SU-DHL-6 (cell line): ENCODE data around the gene ASTN2.

Source experiments
- H2AFZ ChIP-seq: fragments of 200-600 bp; sonication (generic); 2 replicates; pipeline ENCODE4 v1.6.1; 2014; ENCODE audit warnings: low read depth, mild to moderate bottlenecking, moderate library complexity, mixed read lengths, antibody characterized with exemption, low read length; ENCODE audit not compliant: severe bottlenecking
- H3F3A ChIP-seq: fragments of 200-600 bp; shearing (Covaris generic); 2 replicates; pipeline ENCODE4 v1.6.0; 2016; ENCODE audit warnings: antibody characterized with exemption, mild to moderate bottlenecking; ENCODE audit not compliant: insufficient read depth
- H3K27ac ChIP-seq: fragments of 200-600 bp; sonication (generic); 2 replicates; pipeline ENCODE4 v1.5.1; 2016; ENCODE audit warnings: low read depth, mild to moderate bottlenecking, low read length, moderate library complexity, mixed read lengths
- H3K27me3 ChIP-seq: fragments of 200-600 bp; sonication (generic), shearing (Covaris generic); 2 replicates; pipeline ENCODE4 v1.6.0; 2014; ENCODE audit warnings: mild to moderate bottlenecking, low read length
- H3K36me3 ChIP-seq: fragments of 200-600 bp; sonication (generic); 2 replicates; pipeline ENCODE4 v1.6.1; 2014; ENCODE audit warnings: mild to moderate bottlenecking, low read length, mixed read lengths
- H3K4me2 ChIP-seq: fragments of 300-600, 200-600 bp; shearing (Covaris generic), sonication (generic); 2 replicates; pipeline ENCODE4 v1.6.0; 2014; ENCODE audit warnings: low read length, low read depth, mild to moderate bottlenecking; ENCODE audit not compliant: poor library complexity, severe bottlenecking
- H3K4me3 ChIP-seq: fragments of 200-600 bp; sonication (generic); 2 replicates; pipeline ENCODE4 v1.5.1; 2014; ENCODE audit warnings: antibody characterized with exemption, low read length, mild to moderate bottlenecking, mixed read lengths; ENCODE audit not compliant: insufficient read depth, poor library complexity, severe bottlenecking
- H3K79me2 ChIP-seq: fragments of 200-600 bp; sonication (generic); 2 replicates; pipeline ENCODE4 v1.6.1; 2014; ENCODE audit warnings: mild to moderate bottlenecking, low read length, moderate library complexity; ENCODE audit not compliant: insufficient read depth
- H3K9ac ChIP-seq: fragments of 200-600 bp; sonication (generic); 2 replicates; pipeline ENCODE4 v1.7.0; 2014; ENCODE audit warnings: mild to moderate bottlenecking, low read length
- H3K9me2 ChIP-seq: fragments of 200-600 bp; sonication (generic); replicated peaks from 2 replicates; pipeline ENCODE4 v1.6.1; 2014; ENCODE audit warnings: low read length; ENCODE audit not compliant: insufficient read depth
- H3K9me3 ChIP-seq: fragments of 200-600 bp; sonication (generic); 2 replicates; pipeline ENCODE4 v1.6.1; 2014; ENCODE audit warnings: low read length, mixed read lengths; ENCODE audit not compliant: insufficient read depth
- H4K20me1 ChIP-seq: fragments of 200-600 bp; sonication (generic); 2 replicates; pipeline ENCODE4 v1.6.1; 2014; ENCODE audit warnings: low read depth, mild to moderate bottlenecking, antibody characterized with exemption, low read length, moderate library complexity, mixed read lengths
- CTCF ChIP-seq: fragments of 200-600 bp; sonication (generic); IDR thresholded peaks from one replicate; pipeline ENCODE4 v1.5.1; 2017; ENCODE audit warnings: antibody characterized with exemption, mild to moderate bottlenecking, low read length, moderate library complexity; ENCODE audit not compliant: insufficient read depth, poor library complexity, severe bottlenecking
- EZH2phosphoT487 ChIP-seq: fragments of 200-600 bp; sonication (generic), shearing (Covaris generic); conservative IDR thresholded peaks from 2 replicates; pipeline ENCODE4 v1.6.1; 2018; ENCODE audit warnings: mild to moderate bottlenecking, antibody characterized with exemption, low read length, moderate library complexity, mixed read lengths

The ASTN2 gene

DNA sequence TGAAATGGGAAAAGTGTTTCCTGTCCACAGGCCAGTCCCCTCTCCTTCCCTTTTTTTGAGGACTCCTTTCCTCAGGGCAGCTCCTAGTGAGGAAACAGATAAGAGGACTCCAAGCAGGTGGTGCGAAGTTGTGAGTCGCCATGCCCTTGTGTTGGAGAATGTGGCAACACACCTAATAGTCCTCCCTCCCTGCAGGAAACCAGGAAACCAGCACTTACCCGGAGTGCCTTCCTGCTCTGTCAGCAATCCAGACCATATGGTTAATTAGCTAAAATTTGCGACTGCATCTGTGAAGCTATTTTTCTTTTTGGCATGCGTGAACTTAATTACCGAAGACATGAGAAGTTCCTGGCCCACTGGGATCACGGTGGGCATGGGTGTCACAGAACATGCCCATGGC, 657.8 kb downstream of the ASTN2 start:
- no peaks in the 10 kb centered on the region for H3F3A ChIP-seq
- no peaks in the 10 kb centered on the region for H3K27me3 ChIP-seq
- H3K4me2 ChIP-seq, result no peak overlapping the region
- H4K20me1 ChIP-seq, result no peaks in the 10 kb centered on the region
- no peak overlapping the region for H3K9ac ChIP-seq
- H3K36me3 ChIP-seq, result no peaks in the 10 kb centered on the region
- H3K79me2 ChIP-seq, result no peaks in the 10 kb centered on the region
- no peak overlapping the region for H3K27ac ChIP-seq
- no peaks in the 10 kb centered on the region for H3K9me3 ChIP-seq
- H2AFZ ChIP-seq, result no peak overlapping the region
- no peak overlapping the region for H3K4me3 ChIP-seq
- no peaks in the 10 kb centered on the region for H3K9me2 ChIP-seq
- no peak for TF ChIP-seq CTCF
- TF ChIP-seq EZH2phosphoT487, result no peak

DNA sequence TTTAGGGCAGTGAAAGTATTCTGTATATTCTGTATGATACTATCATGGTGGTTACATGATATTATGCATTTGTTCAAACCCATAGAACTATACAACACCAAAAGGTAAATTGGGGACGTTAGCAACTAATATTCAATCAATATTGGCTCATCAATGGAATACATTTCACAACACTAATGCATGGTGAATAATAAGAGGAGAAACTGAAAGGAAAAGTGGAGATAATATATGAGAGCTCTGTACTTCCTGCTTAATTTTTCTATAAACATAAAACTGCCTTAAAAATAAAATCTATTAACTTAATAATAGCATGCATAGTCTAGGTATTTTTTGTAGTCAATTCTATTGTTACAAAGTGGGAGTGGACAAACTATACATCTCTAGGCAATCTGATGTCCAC, 661.5 kb downstream of the ASTN2 start:
- no peak overlapping the region for H3K4me3 ChIP-seq
- H3K36me3 ChIP-seq, result no peaks in the 10 kb centered on the region
- no peaks in the 10 kb centered on the region for H3K27me3 ChIP-seq
- no peak overlapping the region for H2AFZ ChIP-seq
- H3K9ac ChIP-seq, result no peak overlapping the region
- no peak overlapping the region for H3K27ac ChIP-seq
- no peak for TF ChIP-seq CTCF
- no peak for TF ChIP-seq EZH2phosphoT487
- H4K20me1 ChIP-seq, result no peaks in the 10 kb centered on the region
- H3K4me2 ChIP-seq, result no peak overlapping the region
- no peaks in the 10 kb centered on the region for H3F3A ChIP-seq
- H3K9me3 ChIP-seq, result no peaks in the 10 kb centered on the region
- H3K79me2 ChIP-seq, result no peaks in the 10 kb centered on the region
- H3K9me2 ChIP-seq, result no peaks in the 10 kb centered on the region

GRCh38 chr9:116750510-116750909, 664.3 kb downstream of the ASTN2 start:
- no peaks in the 10 kb centered on the region for H4K20me1 ChIP-seq
- H3F3A ChIP-seq, result no peaks in the 10 kb centered on the region
- H3K27me3 ChIP-seq, result no peaks in the 10 kb centered on the region
- no peak overlapping the region for H3K9ac ChIP-seq
- H3K9me2 ChIP-seq, result no peaks in the 10 kb centered on the region
- no peaks in the 10 kb centered on the region for H3K9me3 ChIP-seq
- H3K4me3 ChIP-seq, result no peak overlapping the region
- H3K79me2 ChIP-seq, result no peaks in the 10 kb centered on the region
- H3K36me3 ChIP-seq, result no peaks in the 10 kb centered on the region
- TF ChIP-seq EZH2phosphoT487 (no peak), CTCF (no peak)
- H3K4me2 ChIP-seq, result no peak overlapping the region
- H2AFZ ChIP-seq, result no peak overlapping the region
- no peak overlapping the region for H3K27ac ChIP-seq

GRCh38 chr9:116749772-116750171, 665.1 kb downstream of the ASTN2 start:
- Histone ChIP-seq H3K9me2 (no peaks in the 10 kb centered on the region), H3K4me2 (no peak overlapping the region), H3K9ac (no peak overlapping the region), H4K20me1 (no peaks in the 10 kb centered on the region), H3K27ac (no peak overlapping the region), H3K79me2 (no peaks in the 10 kb centered on the region), H3F3A (no peaks in the 10 kb centered on the region), H3K27me3 (no peaks in the 10 kb centered on the region), H3K9me3 (no peaks in the 10 kb centered on the region), H2AFZ (no peak overlapping the region), H3K36me3 (no peaks in the 10 kb centered on the region), H3K4me3 (no peak overlapping the region)
- TF ChIP-seq EZH2phosphoT487 (no peak), CTCF (no peak)
